NCI-H2171 treated with DMSO at 0.1 percent for 48 hours (cell line): ENCODE measurements around the gene GNG3.

Experiments
- DNase-seq: peaks from one replicate; lab custom pipeline; 2025; lab: John Stamatoyannopoulos, UW

GNG3 gene

GRCh38 chr11:62757846-62758788 is 50.6 kb downstream of the GNG3 start:
- no peak for DNase-seq
